Lung (tissue), 12 donors: Measurements from ENCODE around the gene MAPK7. TPM values are rescaled to one million over a fixed set of nuclear protein-coding genes. Genes with fewer than 3 reads are reported as not detected.

ENCODE experiments used
- ATAC-seq: fragments of 200-7000 bp; cut with Tn5 transposase; one replicate; pipeline ENCODE4 v1.9.1; 2020; ENCODE audit warnings: moderate number of reproducible peaks; ENCODE audit not compliant: insufficient read depth, low FRiP score
- DNase-seq, 3 donors: peaks; one replicate each; pipeline ENCODE4 v3.0.0-alpha.2; 2013 to 2017
- H3K27ac ChIP-seq, 2 donors: one replicate each; pipeline ENCODE4 v1.5.1; 2013; ENCODE audit warnings: mild to moderate bottlenecking in 2 of 2, moderate library complexity in 2 of 2, control low read depth in 1 of 2, inconsistent platforms in 1 of 2, low read depth in 1 of 2, low read length in 1 of 2
- H3K27me3 ChIP-seq, 3 donors: one replicate each; pipeline ENCODE4 v1.5.1; 2013; ENCODE audit warnings: low read length in 2 of 3; ENCODE audit not compliant: control insufficient read depth in 3 of 3, insufficient read depth in 3 of 3
- H3K36me3 ChIP-seq, 4 donors: one replicate each; pipeline ENCODE4 v1.5.1; 2013; ENCODE audit warnings: low read length in 4 of 4, mild to moderate bottlenecking in 1 of 4, moderate library complexity in 1 of 4; ENCODE audit not compliant: control insufficient read depth in 4 of 4, insufficient read depth in 4 of 4
- H3K4me1 ChIP-seq, 5 donors: one replicate each; pipeline ENCODE4 v1.5.1; 2013; ENCODE audit warnings: low read length in 5 of 5, mild to moderate bottlenecking in 2 of 5, moderate library complexity in 1 of 5; ENCODE audit not compliant: control insufficient read depth in 5 of 5, insufficient read depth in 5 of 5
- H3K4me3 ChIP-seq: one replicate; pipeline ENCODE4 v1.5.1; 2013; ENCODE audit warnings: mild to moderate bottlenecking, control low read depth, moderate library complexity
- H3K9ac ChIP-seq, 2 donors: one replicate each; pipeline ENCODE4 v1.5.1; 2013; ENCODE audit warnings: low read length in 2 of 2, control low read depth in 1 of 2; ENCODE audit not compliant: insufficient read depth in 1 of 2
- H3K9me3 ChIP-seq, 4 donors: one replicate each; pipeline ENCODE4 v1.5.1; 2013; ENCODE audit warnings: low read length in 3 of 4, mild to moderate bottlenecking in 1 of 4, moderate library complexity in 1 of 4; ENCODE audit not compliant: control insufficient read depth in 4 of 4, insufficient read depth in 3 of 4
- CTCF ChIP-seq: IDR thresholded peaks from 2 replicates; pipeline ENCODE4 v1.5.1; 2012; ENCODE audit warnings: mild to moderate bottlenecking; ENCODE audit errors: control extremely low read depth, extremely low read depth
- WGBS, 2 donors: extraction: QIAGEN DNeasy Blood & Tissue Kit; methylation state at CpG; one replicate each; pipeline ENCODE4 v1.1.7; 2013; 5-methylcytosine and 5-hydroxymethylcytosine counted together
- polyA plus RNA-seq, 2 donors: library from polyadenylated mRNA; stranded (reverse); fragments of 200-250 nt; gene quantifications; one replicate each; pipeline ENCODE4 v1.2.1, GENCODE V29; 2013
- total RNA-seq, 2 donors: library from RNA; depleted of rRNA in 1 of 2; stranded (reverse); fragments of >200 nt in 1 of 2; gene quantifications; one replicate each; pipeline ENCODE4 v1.2.1, GENCODE V29; 2014 to 2021
- donor health status: control.
- donor health status: control.
- donor health status: Bipolar disorder and iron deficiency.
- donor health status: healthy.
- donor health status: DM: yes; HTN: yes; CAD: no.

Gene MAPK7
- total and polyA plus RNA-seq, 4 donors = 13.7 to 45.7 (median 22.8) TPM

- H3K36me3 ChIP-seq = no peaks in the 10 kb centered on the region
- ATAC-seq (no peak), DNase-seq (no peak)
- H3K27ac ChIP-seq = no peak overlapping the region
- no peaks in the 10 kb centered on the region for H3K9me3 ChIP-seq
- H3K9ac ChIP-seq = no peak overlapping the region
- 88 to 89% methylated on average over 5 of the region's 5 CpGs for WGBS, 2 donors
- peaks cover 0 to 16% (median 0%) of the 10 kb centered on the region in 5 donors for H3K4me1 ChIP-seq
- no peak overlapping the region for H3K4me3 ChIP-seq
- H3K27me3 ChIP-seq = no peaks in the 10 kb centered on the region
- no peak for TF ChIP-seq CTCF
Measured at GRCh38 chr17:19413761-19414160, 35.5 kb downstream of the MAPK7 start.

GRCh38 chr17:19414396-19415280, 36.3 kb downstream of the MAPK7 start:
- H3K9me3 ChIP-seq = no peaks in the 10 kb centered on the region
- H3K27ac ChIP-seq = no peak overlapping the region
- no peak for ATAC-seq
- no peak overlapping the region for H3K9ac ChIP-seq
- H3K36me3 ChIP-seq = no peaks in the 10 kb centered on the region
- TF ChIP-seq CTCF = no peak
- H3K27me3 ChIP-seq = no peaks in the 10 kb centered on the region
- DNase-seq = no peak
- WGBS, 2 donors = 91 to 94% methylated on average over 28 of the region's 28 CpGs
- peaks cover 0 to 16% (median 0%) of the 10 kb centered on the region in 5 donors for H3K4me1 ChIP-seq
- no peak overlapping the region for H3K4me3 ChIP-seq

GRCh38 chr17:19415311-19415710, 37.0 kb downstream of the MAPK7 start:
- Histone ChIP-seq H3K9me3 (no peaks in the 10 kb centered on the region), H3K4me1 (peaks cover 0 to 16% (median 0%) of the 10 kb centered on the region in 5 donors), H3K27ac (no peak overlapping the region), H3K4me3 (no peak overlapping the region), H3K36me3 (no peaks in the 10 kb centered on the region), H3K9ac (no peak overlapping the region), H3K27me3 (no peaks in the 10 kb centered on the region)
- no peak for ATAC-seq
- DNase-seq = no peak
- no peak for TF ChIP-seq CTCF
- WGBS, 2 donors = 65 to 75% methylated on average over 13 of the region's 13 CpGs
